Right lobe of liver (tissue), 6 donors: Measurements from ENCODE around the gene SCGB2B2. TPM values are rescaled to one million over a fixed set of nuclear protein-coding genes. Genes with fewer than 3 reads are reported as not detected.

Experiments used
- ATAC-seq, 4 donors: fragments of 200-7000 bp; cut with Tn5 transposase; one replicate each; pipeline ENCODE4 v1.9.1; 2020; ENCODE audit warnings: mild to moderate bottlenecking in 4 of 4, moderate library complexity in 4 of 4
- DNase-seq, 3 donors: peaks; one replicate each; pipeline ENCODE4 v3.0.0-alpha.2; 2020
- H3K27ac ChIP-seq, 3 donors: fragments of 200-600 bp; one replicate each; pipeline ENCODE4 v1.8.0; 2022
- H3K27me3 ChIP-seq, 2 donors: fragments of 200-600 bp; one replicate each; pipeline ENCODE4 v1.8.0; 2022
- H3K36me3 ChIP-seq, 4 donors: fragments of 200-600 bp; sonication (generic) in 1 of 4; one replicate each; pipeline versions ENCODE4 v1.5.1 to v1.8.0; 2017 to 2022; ENCODE audit warnings: control low read depth in 1 of 4
- H3K4me1 ChIP-seq, 4 donors: fragments of 200-600 bp; sonication (generic) in 1 of 4; one replicate each; pipeline versions ENCODE4 v1.5.1 to v1.8.0; 2017 to 2022; ENCODE audit warnings: control low read depth in 1 of 4
- H3K4me3 ChIP-seq, 3 donors: fragments of 200-600 bp; one replicate each; pipeline ENCODE4 v1.8.0; 2022
- H3K9me3 ChIP-seq, 4 donors: fragments of 200-600 bp; sonication (generic) in 1 of 4; one replicate each; pipeline versions ENCODE4 v1.5.1 to v1.8.0; 2017 to 2022; ENCODE audit warnings: control low read depth in 1 of 4
- POLR2A ChIP-seq: fragments of 450-650 bp; IDR thresholded peaks from one replicate; pipeline ENCODE4 v1.6.1; 2017; ENCODE audit warnings: antibody characterized with exemption, mild to moderate bottlenecking
- WGBS: methylation state at CpG from one replicate; pipeline ENCODE4 v1.1.6; 2018; ENCODE audit warnings: low coverage, low lambda C conversion rate; ENCODE audit not compliant: insufficient coverage; ENCODE audit errors: missing lambda C conversion rate; 5-methylcytosine and 5-hydroxymethylcytosine counted together
- intact Hi-C, 2 donors: fragments of 100-400 bp; cut with DNase I; formaldehyde crosslinking; loops; one replicate each; pipeline versions ENCODE4 v1.11.2 to v1.14.1; 2022
- small RNA-seq, 2 experiments: library from RNA; depleted of rRNA; stranded (forward); fragments of <200 nt; gene quantifications; one replicate each; pipeline ENCODE3, GENCODE V24; 2016
- total RNA-seq, 6 experiments: library from RNA; depleted of rRNA in 2 of 6; stranded (reverse); fragments of >200 nt in 2 of 6; fragmentation: NEBNext Ultra II Directional in 3 of 6; extraction: Animal tissue kit (Norgen Biotek cat#: 25700) in 3 of 6; gene quantifications; one replicate each; pipeline versions ENCODE4 v1.1.0 to v1.2.4, GENCODE V29; 2016 to 2023
- TF ChIP-seq, protein P1 (sequence below), 4 donors: fragments of 200-600 bp in 3 of 4; fragments of 450-650 bp in 1 of 4; IDR thresholded peaks; one replicate each; pipeline versions ENCODE4 v1.5.1 to v1.8.0; 2016 to 2022; ENCODE audit warnings: antibody characterized with exemption in 4 of 4, mild to moderate bottlenecking in 2 of 4
- donor health status: DM: no; HTN: yes; CAD: no.
- donor health status: DM: no; HTN: no; CAD: no.
- donor health status: DM: no; HTN: no; CAD: no.
- donor health status: DM: no; HTN: yes; CAD: no.
- donor health status: DM: no; HTN: yes; CAD: no.

Gene SCGB2B2
- total RNA-seq, 6 experiments from 2014 or later = 0.20 to 0.68 (median 0.39) TPM

DNA sequence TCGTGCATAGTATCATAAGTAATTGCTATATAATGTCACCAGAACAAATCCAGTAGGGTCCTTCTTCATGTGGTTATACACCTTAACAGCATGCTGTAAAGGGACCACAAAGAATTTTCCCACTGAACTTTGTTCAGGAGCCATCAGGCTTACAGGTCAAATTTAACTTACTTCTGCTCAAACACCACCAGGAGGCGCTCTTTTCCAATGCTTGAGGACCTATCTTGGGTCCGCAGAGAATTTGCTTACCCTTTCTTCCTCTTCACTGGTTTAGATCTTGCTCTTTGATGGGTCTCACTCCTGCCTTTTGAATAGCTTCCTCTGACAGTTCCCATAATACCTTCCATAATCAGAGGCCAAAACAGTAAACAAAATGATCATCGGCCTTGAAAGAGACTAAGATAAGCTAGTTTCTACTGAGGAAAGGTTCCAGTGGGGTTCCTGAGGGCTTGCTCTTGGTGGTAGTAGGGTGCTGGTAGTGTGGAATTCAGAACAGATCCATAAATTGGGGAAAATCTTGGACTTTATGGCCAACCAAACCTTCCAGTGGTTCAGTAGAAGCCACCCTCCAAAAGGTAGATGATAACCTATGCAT, 37.4 kb downstream of the SCGB2B2 start:
- H3K27me3 ChIP-seq = no peaks in the 10 kb centered on the region
- DNase-seq = peak in 1 of 3 donors; percentile 63
- peak; percentile 87 to 95 (median 92) for ATAC-seq
- no peak overlapping the region for H3K27ac ChIP-seq
- peaks cover 0 to 3% (median 0%) of the 10 kb centered on the region in 4 donors for H3K4me1 ChIP-seq
- peaks cover 0 to 9% (median 0%) of the 10 kb centered on the region in 4 donors for H3K9me3 ChIP-seq
- H3K4me3 ChIP-seq = no peak overlapping the region
- intact Hi-C loops = loop anchor here (5.0 to 10.0 kb wide), 2 partner anchors 73 to 75 kb away; no protein-coding TSS in a partner anchor
- 19% methylated on average over 4 of the region's 4 CpGs for WGBS
- TF ChIP-seq POLR2A = no peak
- TF ChIP-seq, protein P1, sequence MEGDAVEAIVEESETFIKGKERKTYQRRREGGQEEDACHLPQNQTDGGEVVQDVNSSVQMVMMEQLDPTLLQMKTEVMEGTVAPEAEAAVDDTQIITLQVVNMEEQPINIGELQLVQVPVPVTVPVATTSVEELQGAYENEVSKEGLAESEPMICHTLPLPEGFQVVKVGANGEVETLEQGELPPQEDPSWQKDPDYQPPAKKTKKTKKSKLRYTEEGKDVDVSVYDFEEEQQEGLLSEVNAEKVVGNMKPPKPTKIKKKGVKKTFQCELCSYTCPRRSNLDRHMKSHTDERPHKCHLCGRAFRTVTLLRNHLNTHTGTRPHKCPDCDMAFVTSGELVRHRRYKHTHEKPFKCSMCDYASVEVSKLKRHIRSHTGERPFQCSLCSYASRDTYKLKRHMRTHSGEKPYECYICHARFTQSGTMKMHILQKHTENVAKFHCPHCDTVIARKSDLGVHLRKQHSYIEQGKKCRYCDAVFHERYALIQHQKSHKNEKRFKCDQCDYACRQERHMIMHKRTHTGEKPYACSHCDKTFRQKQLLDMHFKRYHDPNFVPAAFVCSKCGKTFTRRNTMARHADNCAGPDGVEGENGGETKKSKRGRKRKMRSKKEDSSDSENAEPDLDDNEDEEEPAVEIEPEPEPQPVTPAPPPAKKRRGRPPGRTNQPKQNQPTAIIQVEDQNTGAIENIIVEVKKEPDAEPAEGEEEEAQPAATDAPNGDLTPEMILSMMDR (IDR thresholded peaks at IDR 0.05) = peak; percentile 81 to 94 (median 87)
- no peaks in the 10 kb centered on the region for H3K36me3 ChIP-seq

GRCh38 chr19:34633802-34634201, 43.2 kb downstream of the SCGB2B2 start:
- intact Hi-C loops = loop anchor here in 1 of 2 donors (10.0 kb wide), 1 partner anchor 81 kb away; no protein-coding TSS in a partner anchor
- H3K4me3 ChIP-seq = no peak overlapping the region
- H3K9me3 ChIP-seq = peaks cover 0 to 9% (median 0%) of the 10 kb centered on the region in 4 donors
- no peak overlapping the region for H3K27ac ChIP-seq
- no peaks in the 10 kb centered on the region for H3K4me1 ChIP-seq
- no peaks in the 10 kb centered on the region for H3K27me3 ChIP-seq
- ATAC-seq = no peak
- no peak for DNase-seq
- 86% methylated on average over 1 of the region's 2 CpGs for WGBS
- no peak for TF ChIP-seq POLR2A
- TF ChIP-seq, protein P1 (IDR thresholded peaks at IDR 0.05) = no peak
- no peaks in the 10 kb centered on the region for H3K36me3 ChIP-seq

Small RNA genes within 50 kb of the gene (small RNA-seq; reads per million reads assigned to genes)
- gene RF00611 = 0 reads per million in 2 experiments

Other genes with a start within 250 kb of the SCGB2B2 start
- gene UBA2, start 248.8 kb downstream of the SCGB2B2 start, total RNA-seq = 10 to 100 TPM; 16.8 to 33.0 (median 25.2) TPM
- gene WTIP, start 195.4 kb downstream of the SCGB2B2 start, total RNA-seq = 1 to 10 TPM in 4 of 6 experiments, under 1 TPM in 2; 0.19 to 1.8 (median 1.3) TPM
- 10 to 100 TPM in 3 of 6 experiments, 1 to 10 TPM in 3; 7.3 to 14.5 (median 10.1) TPM for gene ZNF302, start 519 bp upstream of the SCGB2B2 start, total RNA-seq
- 10 to 100 TPM in 1 of 6 experiments, 1 to 10 TPM in 5; 5.3 to 10.1 (median 8.0) TPM for gene ZNF181, start 57.1 kb upstream of the SCGB2B2 start, total RNA-seq
- 1 to 10 TPM; 1.5 to 4.6 (median 2.3) TPM for gene ZNF599, start 96.1 kb upstream of the SCGB2B2 start, total RNA-seq
- gene ZNF30, start 249.7 kb upstream of the SCGB2B2 start, total RNA-seq = 1 to 10 TPM in 4 of 6 experiments, under 1 TPM in 2; 0.95 to 4.0 (median 1.4) TPM